ENCODE measurements around the gene WWC2. TPM values are rescaled to one million over a fixed set of nuclear protein-coding genes. Genes with fewer than 3 reads are reported as not detected.

Gene WWC2
- total and polyA plus RNA-seq, 2 donors (not counting 3 experiments of a cell fraction or from before 2014, with no cell fraction given) = 12.9 to 52.2 TPM

DNA sequence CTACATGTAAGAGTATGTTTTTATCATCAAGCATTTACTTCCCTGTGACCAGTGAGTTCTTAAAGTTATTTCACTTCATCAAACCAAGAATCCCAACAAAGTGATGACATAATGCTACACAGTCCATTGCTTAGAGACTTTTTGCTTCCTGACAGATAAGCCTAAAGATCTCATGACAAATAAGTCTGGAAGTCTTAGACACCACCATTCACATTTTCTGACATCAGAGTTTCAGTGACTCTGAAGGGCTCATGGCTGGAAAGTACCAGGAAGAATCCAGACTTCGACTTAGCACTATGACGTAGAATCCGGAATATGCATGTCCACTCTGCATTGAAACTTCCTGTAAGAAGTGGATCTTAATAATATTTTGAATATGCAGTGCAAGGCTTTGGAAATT, 167.3 kb downstream of the WWC2 start:
- no peak overlapping the region for H3K9ac ChIP-seq (replicated peaks; ENCODE audit: extremely low read depth, insufficient read depth, low read length)
- POLR2A ChIA-PET = no interaction called here
- no peaks in the 10 kb centered on the region for H4K20me1 ChIP-seq (replicated peaks; ENCODE audit: control insufficient read depth, extremely low read depth, insufficient read depth, low read length)
- no peak overlapping the region for H3K4me2 ChIP-seq (ENCODE audit: insufficient read depth, low read length)
- H3K4me1 ChIP-seq (ENCODE audit: control insufficient read depth, extremely low read depth, insufficient read depth, low read length) = no peaks in the 10 kb centered on the region
- FAIRE-seq (no peak), DNase-seq (ENCODE audit: low read depth, low spot score) (no peak)
- TF ChIP-seq EZH2 (IDR thresholded peaks at IDR 0.05; ENCODE audit: borderline replicate concordance, low read depth, low read length, severe bottlenecking) (no peak), FOS (IDR thresholded peaks at IDR 0.05; ENCODE audit: borderline replicate concordance, insufficient read depth, low read length) (no peak), MYC (IDR thresholded peaks at IDR 0.05; ENCODE audit: low read depth, low read length) (no peak), JUN (IDR thresholded peaks at IDR 0.05; ENCODE audit: borderline replicate concordance, insufficient read depth, insufficient read length, low read depth) (no peak), MAX (IDR thresholded peaks at IDR 0.05; ENCODE audit: insufficient read depth, insufficient read length) (no peak), POLR2AphosphoS5 (IDR thresholded peaks at IDR 0.05; ENCODE audit: insufficient read depth, low read depth, low read length) (no peak), POLR2A (IDR thresholded peaks at IDR 0.05; ENCODE audit: low read depth, low read length) (no peak)
- H3K36me3 ChIP-seq (ENCODE audit: control insufficient read depth in 2 of 2, extremely low read depth in 1 of 2, insufficient read depth in 2 of 2, low read length in 2 of 2) = peaks cover 7 to 8% of the 10 kb centered on the region in 2 experiments
- no peaks in the 10 kb centered on the region for H3K27me3 ChIP-seq (ENCODE audit: control insufficient read depth in 2 of 2, insufficient read depth in 2 of 2, low read length in 2 of 2)
- no peak overlapping the region for H3K4me3 ChIP-seq (replicated peaks in 1 of 3; ENCODE audit: insufficient read depth in 1 of 3, low read depth in 1 of 3, low read length in 3 of 3)
- no TSS peak for BruUV-seq (replicated peaks)
- no peak overlapping the region for H3K27ac ChIP-seq (ENCODE audit: insufficient read depth, low read depth, low read length)
- CTCF ChIA-PET = interaction anchor here (1.4 to 3.2 kb wide), 3 partner anchors 141 to 193 kb away, joined by 3 to 14 read pairs (median 9); no protein-coding TSS in a partner anchor
- H2AFZ ChIP-seq (ENCODE audit: low read depth, low read length) = no peak overlapping the region
- H3K9me3 ChIP-seq (replicated peaks; ENCODE audit: control insufficient read depth, insufficient read depth, low read length) = no peaks in the 10 kb centered on the region
- no peaks in the 10 kb centered on the region for H3K79me2 ChIP-seq (ENCODE audit: control insufficient read depth, insufficient read depth, low read length)
- intact Hi-C loops (cut with micrococcal nuclease) (no loop called here), dilution Hi-C loops (cut with MboI; ENCODE audit: extremely low pct_ligation_motif_present, low sequenced_read_pairs) (loop anchor here (25.0 kb wide), 1 partner anchor 354 kb away; the partner anchor contains the start of gene DCTD)
- H3K9me1 ChIP-seq (replicated peaks; ENCODE audit: control insufficient read depth, extremely low read depth, insufficient read depth, low read length) = no peaks in the 10 kb centered on the region

DNA sequence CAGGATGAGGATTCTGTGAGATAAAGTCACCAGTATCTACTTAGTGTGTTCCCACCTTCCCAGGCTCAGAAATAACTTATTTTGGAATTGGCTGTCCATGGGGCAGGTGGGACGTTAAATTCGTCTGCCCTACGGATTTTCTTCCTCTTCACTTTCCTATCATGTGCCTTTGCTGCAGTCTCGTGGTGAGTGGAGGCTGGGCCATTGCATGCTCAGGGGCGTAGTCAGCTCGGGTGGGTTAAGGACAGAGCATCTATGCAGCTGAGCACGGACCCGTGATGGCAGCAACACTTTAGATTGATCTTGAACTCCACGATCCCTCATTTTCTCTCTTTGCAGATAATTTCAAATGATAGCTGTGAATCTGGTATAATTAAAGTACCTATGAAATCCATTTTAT, 169.5 kb downstream of the WWC2 start:
- Histone ChIP-seq H3K36me3 (ENCODE audit: control insufficient read depth in 2 of 2, extremely low read depth in 1 of 2, insufficient read depth in 2 of 2, low read length in 2 of 2) (peaks cover 8 to 10% of the 10 kb centered on the region in 2 experiments), H3K9me1 (replicated peaks; ENCODE audit: control insufficient read depth, extremely low read depth, insufficient read depth, low read length) (no peaks in the 10 kb centered on the region), H3K4me2 (ENCODE audit: insufficient read depth, low read length) (no peak overlapping the region), H3K9me3 (replicated peaks; ENCODE audit: control insufficient read depth, insufficient read depth, low read length) (no peaks in the 10 kb centered on the region), H2AFZ (ENCODE audit: low read depth, low read length) (no peak overlapping the region), H3K27me3 (ENCODE audit: control insufficient read depth in 2 of 2, insufficient read depth in 2 of 2, low read length in 2 of 2) (no peaks in the 10 kb centered on the region), H3K9ac (replicated peaks; ENCODE audit: extremely low read depth, insufficient read depth, low read length) (no peak overlapping the region), H3K79me2 (ENCODE audit: control insufficient read depth, insufficient read depth, low read length) (no peaks in the 10 kb centered on the region), H3K27ac (ENCODE audit: insufficient read depth, low read depth, low read length) (no peak overlapping the region), H3K4me3 (replicated peaks in 1 of 3; ENCODE audit: insufficient read depth in 1 of 3, low read depth in 1 of 3, low read length in 3 of 3) (no peak overlapping the region), H3K4me1 (ENCODE audit: control insufficient read depth, extremely low read depth, insufficient read depth, low read length) (no peaks in the 10 kb centered on the region), H4K20me1 (replicated peaks; ENCODE audit: control insufficient read depth, extremely low read depth, insufficient read depth, low read length) (no peaks in the 10 kb centered on the region)
- ChIA-PET CTCF (interaction anchor here (1.0 to 3.0 kb wide), 2 partner anchors 12 to 330 kb away, joined by 3 to 11 read pairs; no protein-coding TSS in a partner anchor), POLR2A (no interaction called here)
- no peak for FAIRE-seq
- TF ChIP-seq EZH2 (IDR thresholded peaks at IDR 0.05; ENCODE audit: borderline replicate concordance, low read depth, low read length, severe bottlenecking) (no peak), MAX (IDR thresholded peaks at IDR 0.05; ENCODE audit: insufficient read depth, insufficient read length) (no peak), GATA2 (IDR thresholded peaks at IDR 0.05; ENCODE audit: insufficient read depth, insufficient read length, low read depth, low read length) (no peak), CTCF (IDR thresholded peaks at IDR 0.05; ENCODE audit: extremely low read depth in 1 of 2, insufficient read depth in 1 of 2, low read depth in 1 of 2, low read length in 2 of 2) (no peak), JUN (IDR thresholded peaks at IDR 0.05; ENCODE audit: borderline replicate concordance, insufficient read depth, insufficient read length, low read depth) (no peak), POLR2A (IDR thresholded peaks at IDR 0.05; ENCODE audit: low read depth, low read length) (no peak), MYC (IDR thresholded peaks at IDR 0.05; ENCODE audit: low read depth, low read length) (no peak), POLR2AphosphoS5 (IDR thresholded peaks at IDR 0.05; ENCODE audit: insufficient read depth, low read depth, low read length) (no peak), FOS (IDR thresholded peaks at IDR 0.05; ENCODE audit: borderline replicate concordance, insufficient read depth, low read length) (no peak)
- DNase-seq (ENCODE audit: low read depth, low spot score) = no peak
- intact Hi-C loops (cut with micrococcal nuclease) (no loop called here), dilution Hi-C loops (cut with MboI; ENCODE audit: extremely low pct_ligation_motif_present, low sequenced_read_pairs) (loop anchor here (25.0 kb wide), 1 partner anchor 356 kb away; the partner anchor contains the start of gene DCTD)
- no TSS peak for BruUV-seq (replicated peaks)

Data from endothelial cell of umbilical vein (primary cell).